ENCODE measurements around the gene CERS1. TPM values are rescaled to one million over a fixed set of nuclear protein-coding genes. Genes with fewer than 3 reads are reported as not detected.

CERS1 gene
- polyA plus RNA-seq (2012; ENCODE audit: insufficient read depth, insufficient read length): 12.0 TPM

GRCh38 chr19:18895824-18896341, at the start of gene CERS1:
TSS of gene CERS1 (minus strand) at chr19:18896158. CDS start at chr19:18896072, 86 bp downstream.
- DNase-seq (ENCODE audit: low read depth, low spot score): no peak
- peak within 1 kb of the TSS; percentile 48 for H3K4me3 ChIP-seq (ENCODE audit: low read length)

GRCh38 chr19:18945297-18945696, 49.3 kb upstream of the CERS1 start:
- H3K4me3 ChIP-seq (ENCODE audit: low read length): no peak overlapping the region
- no peak for DNase-seq (ENCODE audit: low read depth, low spot score)

- no peak overlapping the region for H3K4me3 ChIP-seq (ENCODE audit: low read length)
- DNase-seq (ENCODE audit: low read depth, low spot score): no peak
Measured at GRCh38 chr19:18943465-18943864, 47.5 kb upstream of the CERS1 start.

- DNase-seq (ENCODE audit: low read depth, low spot score): no peak
Measured at GRCh38 chr19:18942692-18943091, 46.7 kb upstream of the CERS1 start.

GRCh38 chr19:18941628-18942354, 45.8 kb upstream of the CERS1 start:
- no peak for DNase-seq (ENCODE audit: low read depth, low spot score)
- peak overlapping the region; percentile 35 for H3K4me3 ChIP-seq (ENCODE audit: low read length)

More at GRCh38 chr19:18942692-18943091, 46.7 kb upstream of the CERS1 start:
- H3K4me3 ChIP-seq (ENCODE audit: low read length): no peak overlapping the region

GRCh38 chr19:18940769-18941627, 45.0 kb upstream of the CERS1 start, which contains the start of gene HOMER3:
TSS of gene HOMER3 (minus strand) at chr19:18941217. CDS start at chr19:18938982, 2,235 bp downstream.
- H3K4me3 ChIP-seq (ENCODE audit: low read length): peak within 1 kb of the TSS; percentile 60
- peak; percentile 20 for DNase-seq (ENCODE audit: low read depth, low spot score)

GRCh38 chr19:18939922-18940768, 44.2 kb upstream of the CERS1 start:
- H3K4me3 ChIP-seq (ENCODE audit: low read length): peak overlapping the region; percentile 60
- DNase-seq (ENCODE audit: low read depth, low spot score): no peak

GRCh38 chr19:18939163-18939562, 43.2 kb upstream of the CERS1 start:
- no peak overlapping the region for H3K4me3 ChIP-seq (ENCODE audit: low read length)
- DNase-seq (ENCODE audit: low read depth, low spot score): no peak

GRCh38 chr19:18933297-18933696, 37.3 kb upstream of the CERS1 start:
- no peak for DNase-seq (ENCODE audit: low read depth, low spot score)
- H3K4me3 ChIP-seq (ENCODE audit: low read length): no peak overlapping the region

- no peak overlapping the region for H3K4me3 ChIP-seq (ENCODE audit: low read length)
- DNase-seq (ENCODE audit: low read depth, low spot score): peak; percentile 20
Measured at GRCh38 chr19:18932216-18932841, 36.4 kb upstream of the CERS1 start.

- no peak for DNase-seq (ENCODE audit: low read depth, low spot score)
- no peak overlapping the region for H3K4me3 ChIP-seq (ENCODE audit: low read length)
Measured at GRCh38 chr19:18931316-18932162, 35.6 kb upstream of the CERS1 start.

GRCh38 chr19:18929311-18929710, 33.4 kb upstream of the CERS1 start:
- no peak overlapping the region for H3K4me3 ChIP-seq (ENCODE audit: low read length)
- DNase-seq (ENCODE audit: low read depth, low spot score): no peak

- no peak overlapping the region for H3K4me3 ChIP-seq (ENCODE audit: low read length)
- DNase-seq (ENCODE audit: low read depth, low spot score): no peak
Measured at GRCh38 chr19:18928018-18928805, 32.3 kb upstream of the CERS1 start.

- H3K4me3 ChIP-seq (ENCODE audit: low read length): no peak overlapping the region
- DNase-seq (ENCODE audit: low read depth, low spot score): no peak
Measured at GRCh38 chr19:18924684-18925213, 28.8 kb upstream of the CERS1 start.

GRCh38 chr19:18922228-18922985, 26.4 kb upstream of the CERS1 start:
- H3K4me3 ChIP-seq (ENCODE audit: low read length): no peak overlapping the region
- DNase-seq (ENCODE audit: low read depth, low spot score): no peak

GRCh38 chr19:18921593-18921992, 25.6 kb upstream of the CERS1 start:
- no peak overlapping the region for H3K4me3 ChIP-seq (ENCODE audit: low read length)
- DNase-seq (ENCODE audit: low read depth, low spot score): no peak
